ENCODE measurements around the gene NKAP.
"Not testable (repeated sequence)": the region's sequence is repeated elsewhere in the genome, so short reads cannot be mapped to it uniquely, and the experiment has no call there.

The NKAP gene

DNA sequence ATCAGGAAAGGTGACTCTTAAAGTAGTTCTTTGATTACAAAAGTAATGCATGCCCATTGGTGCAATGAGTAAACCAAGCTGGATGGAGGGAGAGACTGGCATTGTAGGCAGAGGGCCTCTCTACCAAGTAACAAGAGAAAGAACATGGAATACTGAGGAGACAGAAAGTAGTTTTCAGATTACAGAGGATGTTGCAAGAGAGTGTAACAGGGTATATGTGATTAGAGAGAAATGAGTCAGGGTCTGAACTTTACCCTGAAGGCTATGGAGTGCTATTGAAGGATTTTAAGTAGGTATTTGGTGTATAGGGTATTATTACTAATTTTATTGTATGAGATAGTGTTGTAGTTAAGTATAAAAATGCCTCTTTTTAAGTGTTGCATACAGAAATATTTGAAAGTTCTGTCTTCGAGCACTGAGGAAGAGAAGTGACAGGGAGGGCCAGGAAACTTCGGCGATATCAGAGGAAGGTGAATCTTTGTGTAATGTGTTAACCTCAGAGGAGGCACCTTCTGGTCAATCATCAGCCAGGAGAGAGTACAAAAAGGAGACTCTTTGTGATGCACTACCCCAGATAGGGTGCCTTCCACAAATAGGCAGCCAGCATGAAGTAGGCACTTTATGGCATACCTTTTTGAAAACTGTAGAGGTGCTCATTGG lies 8.2 kb downstream of the NKAP start:
- no peak for DNase-seq (ENCODE audit: low read depth)

DNA sequence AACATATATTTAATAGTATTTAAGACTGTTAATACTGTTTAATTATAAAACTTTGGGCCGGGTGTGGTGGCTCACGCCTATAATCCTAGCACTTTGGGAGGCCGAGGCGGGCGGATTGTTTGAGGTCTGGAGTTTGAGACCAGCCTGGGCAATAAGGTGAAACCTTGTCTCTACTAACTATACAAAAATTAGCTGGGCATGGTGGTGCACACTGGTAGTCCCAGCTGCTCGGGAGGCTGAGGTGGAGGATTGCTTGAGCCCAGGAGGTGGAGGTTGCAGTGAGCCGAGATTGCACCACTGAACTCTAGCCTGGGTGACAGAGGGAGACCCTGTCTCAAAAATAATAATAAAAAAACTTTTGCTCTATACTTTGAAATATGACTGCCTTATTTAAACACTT lies 21.2 kb downstream of the NKAP start:
- DNase-seq (ENCODE audit: low read depth): not testable (repeated sequence)

DNA sequence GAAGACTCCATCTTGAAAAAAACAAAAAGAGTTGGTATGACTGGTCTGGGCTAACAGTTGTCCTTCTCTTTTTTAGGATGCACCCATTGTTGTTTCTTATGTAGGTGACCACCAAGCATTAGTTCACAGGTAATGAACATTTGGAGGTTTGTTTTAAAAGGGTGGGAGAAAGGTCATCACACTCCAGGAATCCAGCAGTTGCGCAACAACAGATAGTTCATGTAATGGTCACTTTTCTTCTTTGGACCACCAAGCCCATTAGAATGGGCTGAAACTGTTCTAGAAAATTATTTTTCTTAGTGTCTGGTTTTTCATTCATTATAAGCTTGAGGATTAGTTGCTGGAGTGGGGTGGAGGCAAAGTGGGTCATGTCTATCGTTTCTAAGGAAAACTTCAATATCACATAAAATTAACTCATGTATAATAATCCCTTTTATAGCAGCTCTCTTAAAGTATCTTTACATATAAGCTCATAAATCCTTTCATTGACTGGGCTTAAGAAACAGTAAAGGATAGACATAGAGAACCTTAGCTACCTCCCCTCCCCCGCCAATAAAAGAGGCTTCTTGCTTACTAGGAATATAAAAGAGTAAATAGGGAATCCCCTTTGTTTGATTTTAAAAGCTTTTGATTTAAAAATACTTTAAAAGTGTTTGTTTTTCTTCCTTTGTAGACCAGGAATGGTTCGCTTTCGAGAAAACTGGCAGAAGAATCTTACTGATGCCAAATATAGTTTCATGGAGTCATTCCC lies 23.5 kb downstream of the NKAP start:
- no peak for DNase-seq (ENCODE audit: low read depth)

DNA sequence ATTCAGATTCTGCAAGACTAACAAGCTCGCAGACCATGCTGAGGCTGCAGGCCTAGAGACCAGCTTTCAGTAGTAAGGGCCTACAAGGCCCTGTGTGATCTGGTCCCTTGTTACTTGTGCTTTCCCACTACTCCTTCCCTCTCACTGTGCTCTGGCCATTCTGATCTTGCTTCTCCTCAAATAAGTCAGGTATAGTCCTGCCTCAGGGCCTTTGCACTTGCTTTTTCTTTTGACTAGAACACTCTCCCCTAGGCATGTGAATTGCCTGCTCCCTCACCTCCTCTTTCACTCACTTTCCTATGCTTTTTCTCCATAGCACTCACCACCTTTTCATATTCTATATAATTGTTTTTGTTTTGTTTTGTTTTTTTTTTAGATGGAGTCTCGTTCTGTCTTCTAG lies 25.7 kb downstream of the NKAP start:
- DNase-seq (ENCODE audit: low read depth): no peak

DNA sequence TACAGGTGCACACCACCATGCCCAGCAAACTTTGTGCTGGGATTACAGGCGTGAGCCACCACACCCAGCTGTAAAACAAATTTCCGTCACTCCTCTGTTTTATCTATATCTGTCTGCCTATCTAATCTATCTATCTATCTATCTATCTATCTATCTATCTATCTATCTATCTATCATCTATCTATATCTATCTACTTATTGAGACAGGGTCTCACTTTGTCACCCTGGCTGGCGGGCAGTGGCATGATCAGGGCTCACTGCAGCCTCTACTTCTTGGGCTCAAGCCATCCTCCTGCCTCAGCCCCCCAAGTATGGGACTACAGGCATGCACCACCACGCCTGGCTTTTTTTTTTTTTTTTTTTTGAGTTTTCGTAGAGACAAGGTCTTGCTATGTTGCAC lies 27.2 kb downstream of the NKAP start:
- no peak for DNase-seq (ENCODE audit: low read depth)

DNA sequence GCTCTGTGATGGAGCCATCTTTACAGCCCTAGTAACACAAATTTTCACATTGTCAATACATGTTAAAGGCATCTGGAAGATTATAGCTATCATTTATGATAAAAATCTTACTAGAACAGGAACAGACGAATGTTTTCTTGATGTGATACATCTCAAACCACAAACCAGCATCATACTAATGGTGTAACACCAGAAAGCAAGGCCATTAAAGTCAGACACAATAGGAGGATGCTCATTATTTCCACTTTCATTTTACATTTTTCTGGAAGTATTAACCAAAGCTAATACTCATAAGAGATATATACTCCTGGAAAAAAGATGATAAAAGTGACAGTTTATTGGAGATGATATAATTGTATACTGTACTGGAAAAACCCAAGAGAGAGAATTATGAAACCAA lies 42.6 kb downstream of the NKAP start:
- DNase-seq (ENCODE audit: low read depth): no peak

DNA sequence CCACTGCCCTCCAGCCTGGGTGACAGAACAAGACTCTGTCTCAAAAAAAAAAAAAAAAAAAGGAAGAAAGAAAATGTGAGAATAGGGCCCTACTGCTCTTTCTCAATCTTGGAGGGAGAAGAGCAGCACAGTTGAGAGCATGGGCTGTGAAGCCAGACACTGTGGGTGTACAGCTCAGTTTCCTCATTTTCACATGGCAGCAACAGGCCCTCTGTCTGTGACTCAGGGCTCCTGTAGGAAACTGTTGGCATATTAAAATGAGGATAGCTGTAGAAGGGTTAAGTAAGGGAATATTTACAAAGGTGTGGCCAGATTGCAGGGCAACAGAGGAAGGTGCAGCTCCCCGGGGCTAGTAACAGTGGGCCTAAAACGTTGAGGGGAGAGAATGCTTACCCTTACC lies 44.4 kb downstream of the NKAP start:
- no peak for DNase-seq (ENCODE audit: low read depth)

DNA sequence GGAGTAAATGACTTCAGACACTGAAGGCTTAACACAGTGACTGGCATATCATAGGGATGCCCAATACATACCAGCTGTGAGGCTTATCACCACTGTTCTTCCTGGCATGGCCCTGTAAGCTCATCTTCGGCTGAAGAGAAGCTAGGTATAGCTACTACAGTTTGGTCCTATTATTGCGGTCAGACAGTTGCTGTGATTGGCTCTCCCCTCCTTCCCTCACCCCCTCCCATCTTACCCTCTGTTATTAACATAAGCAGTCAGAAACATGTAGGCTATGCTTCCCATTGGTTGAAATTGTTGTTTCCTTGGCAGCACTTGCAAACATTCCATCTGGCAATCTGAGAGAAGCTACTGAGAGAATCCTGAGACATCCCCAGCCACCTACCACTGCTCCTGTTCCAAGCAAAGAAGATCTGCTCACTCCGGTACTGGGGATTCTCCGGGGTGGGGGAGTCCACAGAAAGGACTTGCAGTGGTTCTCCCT lies 47.7 kb downstream of the NKAP start, which contains the start of gene AKAP14:
AKAP14 (plus strand) TSS at position 51 of the 484 bp plus-strand sequence. CDS start 7,331 bp downstream, outside the sequence.
- DNase-seq (ENCODE audit: low read depth): no peak

DNA sequence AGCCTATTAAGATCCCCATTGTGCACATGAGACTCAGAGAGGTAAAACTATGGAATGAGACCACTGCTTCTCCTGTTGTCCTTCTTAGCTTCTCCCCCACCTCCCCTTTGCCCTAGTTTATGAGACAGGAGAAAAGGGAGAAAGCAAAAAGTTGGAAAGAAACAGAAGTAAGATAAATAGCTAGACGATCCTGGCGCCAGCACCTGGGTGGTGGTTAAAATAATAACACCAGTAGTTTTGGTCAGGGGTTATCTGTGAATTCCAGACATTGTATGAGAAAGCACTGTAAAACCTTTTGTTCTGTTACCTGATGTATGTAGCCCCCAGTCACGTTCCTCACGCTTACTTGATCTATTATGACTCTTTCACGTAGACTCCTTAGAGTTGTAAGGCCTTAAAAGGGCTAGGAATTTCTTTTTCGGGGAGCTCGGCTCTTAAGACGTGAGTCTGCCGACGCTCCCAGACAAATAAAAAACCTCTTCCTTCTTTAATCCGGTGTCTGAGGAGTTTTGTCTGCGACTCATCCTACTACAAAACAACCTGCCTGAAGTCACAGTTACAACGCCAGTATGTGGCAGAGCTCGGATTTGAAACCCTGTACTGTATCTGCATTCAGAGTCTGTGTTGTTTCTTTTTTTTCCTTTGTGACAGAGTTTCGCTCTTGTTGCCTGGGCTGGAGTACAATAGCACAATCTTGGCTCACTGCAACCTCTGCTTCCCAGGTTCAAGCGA lies 51.4 kb downstream of the NKAP start:
- DNase-seq (ENCODE audit: low read depth): not testable (repeated sequence)

DNA sequence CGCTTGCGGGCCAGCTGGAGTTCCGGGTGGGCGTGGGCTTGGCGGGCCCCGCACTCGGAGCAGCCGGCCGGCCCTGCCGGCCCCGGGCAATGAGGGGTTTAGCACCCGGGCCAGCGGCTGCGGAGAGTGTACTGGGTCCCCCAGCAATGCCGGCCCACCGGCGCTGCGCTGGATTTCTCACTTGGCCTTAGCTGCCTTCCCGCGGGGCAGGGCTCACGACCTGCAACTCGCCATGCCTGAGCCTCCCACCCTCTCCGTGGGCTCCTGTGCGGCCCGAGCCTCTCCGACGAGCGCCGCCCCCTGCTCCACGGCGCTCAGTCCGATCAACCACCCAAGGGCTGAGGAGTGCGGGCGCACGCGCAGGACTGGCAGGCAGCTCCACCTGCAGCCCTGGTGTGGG lies 52.9 kb downstream of the NKAP start:
- DNase-seq (ENCODE audit: low read depth): not testable (repeated sequence)

DNA sequence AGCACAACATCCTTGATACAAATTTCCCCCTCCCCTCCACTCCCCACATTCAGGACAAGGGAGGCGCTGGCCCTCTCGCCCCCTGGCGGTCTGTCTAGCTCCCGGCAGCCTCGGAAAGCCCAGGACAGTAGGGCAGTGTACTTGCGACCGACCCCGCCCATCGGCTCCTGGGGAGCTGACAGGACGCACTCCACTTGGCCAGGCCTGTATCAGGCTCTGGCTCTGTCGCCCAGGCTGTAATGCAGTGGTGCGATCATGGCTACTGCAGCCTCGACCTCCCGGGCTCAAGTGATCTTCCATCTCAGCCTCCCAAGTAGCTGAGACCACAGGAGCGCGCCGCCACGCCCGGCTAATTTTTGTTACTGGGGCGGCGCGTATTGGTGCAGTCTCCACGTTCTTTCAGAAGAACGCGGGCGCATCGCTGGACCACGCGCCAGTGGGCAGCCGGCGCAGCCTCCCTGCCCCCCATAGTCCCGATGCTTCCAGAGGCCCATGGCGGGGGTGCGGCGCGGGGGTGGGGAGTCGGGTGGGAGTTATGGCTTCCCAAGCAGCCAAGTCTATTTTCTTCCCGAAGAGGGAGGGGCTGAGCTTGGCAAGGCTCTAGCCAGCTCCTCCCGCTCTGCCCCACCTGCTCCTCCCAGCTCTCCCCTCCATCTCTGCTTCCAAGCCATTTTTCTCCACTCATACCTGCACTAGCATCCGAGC lies 55.7 kb downstream of the NKAP start:
- peak; percentile 33 for DNase-seq (ENCODE audit: low read depth)

DNA sequence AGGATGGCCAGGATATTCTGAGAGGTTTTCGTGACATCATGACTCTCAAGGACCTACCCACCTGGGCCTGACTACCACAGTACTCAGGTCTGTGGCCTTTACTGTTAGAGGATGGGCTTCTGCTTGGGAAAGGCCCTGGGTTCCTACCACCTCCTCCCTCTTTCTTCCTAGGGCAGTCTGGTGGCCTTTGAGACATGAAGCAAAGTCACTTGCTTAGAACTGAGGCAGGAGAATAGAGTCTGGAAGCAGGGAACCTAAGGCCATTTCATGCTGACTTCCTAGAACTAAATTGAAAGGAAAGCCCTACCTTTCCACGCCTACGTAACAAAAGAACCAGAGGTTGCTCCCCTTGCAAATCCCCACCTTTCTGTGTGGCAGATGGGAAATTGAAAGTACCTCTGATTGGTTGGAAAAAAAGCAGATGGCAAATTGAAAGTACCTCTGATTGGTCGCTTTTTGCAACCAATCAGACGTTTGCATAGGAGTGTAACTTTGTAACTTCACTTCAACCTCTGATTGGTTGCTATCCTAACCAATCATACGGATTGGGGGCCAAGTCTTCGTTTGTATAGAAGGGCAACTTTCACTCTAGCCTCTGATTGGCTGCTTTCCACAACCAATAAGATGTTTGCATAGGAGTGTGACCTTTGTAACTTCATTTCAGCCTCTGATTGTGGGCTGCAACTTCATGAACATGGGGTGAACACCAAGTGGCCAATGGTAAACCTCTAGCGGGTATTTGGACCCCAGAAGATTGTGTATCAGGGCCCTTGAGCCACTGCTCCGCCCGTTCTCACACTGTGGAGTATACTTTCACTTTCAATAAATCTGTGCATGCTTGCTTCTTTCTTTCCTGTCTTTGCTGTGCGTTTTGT lies 57.8 kb downstream of the NKAP start:
- DNase-seq (ENCODE audit: low read depth): no peak

DNA sequence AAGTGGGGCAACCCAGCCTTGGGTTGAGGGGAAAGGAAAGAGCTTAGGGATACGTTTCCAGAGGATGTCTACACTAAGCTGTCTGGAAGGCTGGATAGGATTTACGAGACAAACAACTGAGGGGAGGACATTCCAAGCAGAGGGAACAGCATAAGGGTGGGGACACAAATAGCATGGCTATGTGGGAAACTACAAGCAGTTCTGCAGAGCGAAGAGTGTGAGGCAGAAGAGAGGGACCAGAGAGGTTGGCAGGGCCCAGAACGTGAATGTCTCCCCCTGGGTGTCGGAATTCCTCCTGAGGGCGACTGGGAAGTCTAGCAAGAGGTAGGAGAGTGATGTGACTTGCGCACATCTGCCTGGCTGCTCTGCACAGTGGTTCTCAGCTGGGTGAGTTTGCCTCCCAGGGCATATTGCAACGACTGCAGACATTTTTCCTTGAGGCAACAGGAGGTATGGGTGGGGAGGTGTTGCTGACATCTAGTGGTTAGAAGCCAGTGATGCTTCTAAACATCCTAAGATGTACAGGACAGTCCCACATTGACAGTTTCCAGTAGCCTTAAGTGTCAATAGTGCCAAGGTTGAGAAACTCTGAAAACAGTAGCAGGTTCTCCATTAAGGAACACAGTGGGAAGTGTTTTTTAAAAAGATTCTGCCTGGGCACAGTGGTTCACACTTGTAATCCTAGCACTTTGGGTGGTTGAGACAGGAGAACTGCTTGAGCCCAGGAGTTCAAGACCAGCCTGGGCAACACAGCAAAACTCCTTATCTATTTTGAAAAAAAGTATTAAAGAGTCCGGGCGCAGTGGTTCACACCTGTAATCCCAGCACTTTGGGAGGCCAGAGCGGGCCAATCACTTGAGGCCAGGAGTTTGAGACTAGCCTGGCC lies 62.8 kb downstream of the NKAP start:
- no peak for DNase-seq (ENCODE audit: low read depth)

DNA sequence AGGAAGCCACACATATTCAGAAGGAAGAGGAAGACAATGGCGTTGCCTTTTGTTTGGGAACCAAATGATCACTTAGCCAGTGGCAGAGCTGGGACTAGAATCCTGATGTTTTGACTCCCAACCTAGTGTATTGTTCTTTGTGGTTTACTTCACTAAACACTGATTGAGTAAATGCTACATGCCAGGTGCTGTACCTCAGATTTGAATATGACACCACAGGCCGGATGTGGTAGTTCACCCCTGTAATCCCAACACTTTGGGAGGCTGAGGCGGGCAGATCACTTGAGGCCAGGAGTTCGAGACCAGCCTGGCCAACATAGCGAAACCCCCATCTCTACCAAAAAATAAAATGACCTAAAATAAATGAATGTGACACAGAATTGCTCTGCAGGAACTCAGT lies 63.5 kb downstream of the NKAP start:
- no peak for DNase-seq (ENCODE audit: low read depth)

DNA sequence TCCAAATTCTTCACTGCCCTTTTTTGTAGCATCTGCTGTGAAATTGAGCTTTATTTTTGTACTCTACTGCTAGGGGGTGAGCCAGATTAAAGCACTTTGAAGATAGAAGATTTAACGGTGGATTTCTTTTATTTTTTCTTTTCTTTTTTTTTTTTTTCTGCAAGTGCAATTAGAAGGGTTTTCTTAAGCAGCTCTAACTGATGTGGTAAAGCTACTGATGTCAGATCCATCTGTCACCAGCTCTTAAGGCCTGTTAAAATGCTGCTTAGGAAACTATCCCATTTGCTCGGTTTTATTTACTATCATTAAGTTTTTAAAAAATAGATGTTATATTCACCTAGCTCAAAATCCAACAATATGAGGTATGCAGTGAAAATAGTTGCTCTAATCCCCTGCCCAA lies 64.8 kb downstream of the NKAP start:
- no peak for DNase-seq (ENCODE audit: low read depth)

DNA sequence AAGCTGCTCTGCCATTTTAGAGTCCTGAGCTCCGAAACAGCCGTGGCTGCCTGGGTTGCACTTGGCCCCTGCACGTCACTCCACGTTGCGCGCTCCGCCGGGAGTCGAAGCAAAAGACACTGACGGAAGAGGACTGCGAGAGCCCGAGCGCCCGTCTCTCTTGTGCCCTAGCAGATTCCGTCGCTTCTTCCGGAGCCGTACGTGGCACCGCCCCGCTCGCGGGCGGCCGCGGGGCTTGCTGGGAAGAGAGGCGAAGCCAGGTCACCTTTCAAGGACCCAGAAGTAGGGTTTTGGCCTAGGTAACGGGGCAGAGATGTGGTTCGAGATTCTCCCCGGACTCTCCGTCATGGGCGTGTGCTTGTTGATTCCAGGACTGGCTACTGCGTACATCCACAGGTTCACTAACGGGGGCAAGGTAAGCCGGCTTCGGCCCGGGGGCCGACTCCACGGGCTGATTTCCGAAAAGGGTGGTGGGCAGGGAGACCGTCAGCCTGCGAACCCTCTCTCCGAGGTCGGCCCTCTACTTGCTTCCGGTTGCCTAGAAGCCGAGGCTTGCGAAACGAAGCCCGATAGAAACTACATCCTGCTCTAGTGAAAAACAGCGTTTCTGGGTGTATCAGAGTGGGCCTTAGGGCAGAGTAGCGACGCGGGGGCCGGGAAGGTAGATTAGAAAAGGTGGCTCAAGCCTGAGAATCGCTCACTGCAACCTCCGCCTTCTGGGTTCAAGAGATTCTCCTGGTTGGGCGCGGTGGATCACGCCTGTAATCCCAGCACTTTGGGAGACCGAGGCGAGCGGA lies 71.8 kb downstream of the NKAP start, which contains the start of the genes NDUFA1 and RNF113A:
NDUFA1 (plus strand) TSS at position 234 of the 797 bp plus-strand sequence; CDS start at position 314, 80 bp downstream.
RNF113A (minus strand) TSS at position 135 of the 797 bp plus-strand sequence; CDS start at position 15, 120 bp downstream.
- peak; percentile 76 for DNase-seq (ENCODE audit: low read depth)

DNA sequence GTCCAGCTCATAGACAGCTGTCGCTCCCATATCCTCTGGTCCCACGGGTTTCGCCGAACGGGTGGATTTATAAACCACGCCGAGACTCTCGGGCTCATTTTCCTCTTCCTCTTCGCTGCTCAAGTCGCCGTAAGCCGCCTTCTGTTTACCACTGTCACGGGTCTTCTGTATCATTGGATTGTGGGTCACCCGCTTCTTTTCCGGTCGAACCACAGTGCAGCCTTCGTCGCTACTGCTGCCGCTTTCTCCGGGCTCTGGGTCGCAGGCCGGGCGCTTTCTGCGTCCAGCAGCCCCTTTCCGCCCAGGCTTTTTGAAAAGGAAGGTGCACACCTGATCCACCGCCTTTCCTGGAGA lies 72.3 kb downstream of the NKAP start:
- no peak for DNase-seq (ENCODE audit: low read depth)

Measured in activated T-helper 1 cell treated with Interleukin-2 at 50 U/mL for 16 hours (primary cell).